SJSA1 (cell line): ENCODE results near the gene CTU2. TPM values are rescaled to one million over a fixed set of nuclear protein-coding genes. Genes with fewer than 3 reads are reported as not detected.

Experiments used
- DNase-seq, 2 experiments: peaks; one replicate each; pipeline ENCODE4 v3.0.0-alpha.2; 2015 to 2020; ENCODE audit warnings: low spot score in 2 of 2, low read depth in 1 of 2
- H3K27ac ChIP-seq: fragments of 250-450 bp; sonication (Bioruptor Pico); 2 replicates; pipeline ENCODE4 v1.5.1; 2020; ENCODE audit warnings: mild to moderate bottlenecking, moderate library complexity
- H3K27me3 ChIP-seq: fragments of 250-450 bp; sonication (Bioruptor Pico); replicated peaks from 2 replicates; pipeline ENCODE4 v1.5.1; 2020; ENCODE audit warnings: mild to moderate bottlenecking, moderate library complexity
- H3K36me3 ChIP-seq: fragments of 250-450 bp; sonication (Bioruptor Pico); 2 replicates; pipeline ENCODE4 v1.5.1; 2020; ENCODE audit warnings: mild to moderate bottlenecking
- H3K4me1 ChIP-seq: fragments of 250-450 bp; sonication (Bioruptor Pico); replicated peaks from 2 replicates; pipeline ENCODE4 v1.6.1; 2021; ENCODE audit warnings: mild to moderate bottlenecking
- H3K4me3 ChIP-seq: fragments of 250-450 bp; sonication (Bioruptor Pico); 2 replicates; pipeline ENCODE4 v1.5.1; 2020; ENCODE audit warnings: mild to moderate bottlenecking
- H3K9me3 ChIP-seq: fragments of 250-450 bp; sonication (Bioruptor Pico); replicated peaks from 2 replicates; pipeline ENCODE4 v1.5.1; 2020; ENCODE audit warnings: mild to moderate bottlenecking
- total RNA-seq: library from RNA; depleted of rRNA; stranded (reverse); fragments of >200 nt; shearing (Covaris generic); gene quantifications from 2 replicates; pipeline ENCODE4 v1.2.3, GENCODE V29; 2014

CTU2 gene
- total RNA-seq, 1 experiment from 2014 or later, result 17.9 TPM

DNA sequence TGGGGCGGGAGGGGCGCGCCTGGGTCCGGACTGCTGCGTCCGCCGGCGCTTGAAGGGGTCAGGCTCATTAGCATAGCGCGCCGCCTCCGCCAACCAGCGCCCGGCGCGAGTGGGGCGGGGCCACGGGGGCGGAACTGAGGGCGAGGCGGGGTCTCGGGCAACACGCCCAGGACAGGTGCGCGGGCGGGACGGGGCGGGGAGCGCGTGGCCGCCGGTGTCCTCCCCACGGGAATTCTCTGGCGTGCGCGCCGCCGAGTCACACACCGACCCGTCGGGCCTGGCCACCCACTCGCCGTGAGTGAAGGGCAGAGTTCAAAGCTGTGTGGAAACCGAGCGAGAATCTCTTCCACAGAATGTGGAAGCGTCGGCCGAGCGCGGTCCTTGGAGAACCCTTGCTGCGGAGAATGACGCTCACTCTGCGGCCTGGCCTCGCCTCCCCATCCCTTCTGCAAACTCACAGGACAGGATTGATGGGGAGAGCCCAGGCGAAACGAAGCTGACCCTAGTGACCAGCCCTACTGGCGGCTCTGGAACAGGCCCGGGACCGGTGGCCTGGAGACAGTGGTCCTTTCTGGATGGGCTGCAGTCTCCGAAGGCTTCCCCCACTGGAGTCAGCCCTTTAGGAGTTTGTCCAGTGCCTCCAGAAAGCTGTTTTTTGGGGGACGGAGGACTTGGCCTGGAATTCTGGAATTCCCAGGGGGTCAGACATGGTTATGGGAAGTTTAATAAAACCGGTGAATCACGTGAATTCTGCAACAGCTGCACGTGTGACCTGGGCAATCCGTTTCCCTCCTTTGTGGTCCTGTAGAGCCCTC lies 19.7 kb upstream of the CTU2 start, which contains the start of gene SNAI3:
Gene SNAI3 (minus strand): TSS at position 69 of the 815 bp plus-strand sequence. CDS start 101 bp downstream, outside the sequence.
- H3K27ac ChIP-seq, result no peak within 1 kb of the TSS
- H3K36me3 ChIP-seq, result no peaks in the 10 kb centered on the region
- H3K4me3 ChIP-seq, result peak within 1 kb of the TSS; percentile 24
- no peaks in the 10 kb centered on the region for H3K9me3 ChIP-seq
- peaks cover 21% of the 10 kb centered on the region for H3K4me1 ChIP-seq
- H3K27me3 ChIP-seq, result peaks cover 41% of the 10 kb centered on the region
- no peak for DNase-seq

DNA sequence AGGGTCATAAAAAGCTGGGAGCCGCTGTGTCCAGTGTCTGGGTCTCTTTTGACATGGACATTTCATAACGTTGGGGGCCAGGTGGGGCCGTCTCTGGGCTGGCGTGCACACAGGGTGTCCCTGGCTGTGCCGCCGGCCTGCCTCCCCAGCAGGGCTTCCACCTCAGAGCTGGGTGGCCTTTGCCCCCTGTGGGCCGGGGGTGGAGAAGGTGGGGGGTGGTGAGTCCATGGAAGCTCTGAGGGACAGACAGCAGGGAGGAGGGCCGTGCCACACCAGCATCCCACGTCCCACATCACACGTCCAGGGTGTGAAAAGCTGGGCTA lies 19.1 kb upstream of the CTU2 start:
- Histone ChIP-seq H3K4me1 (peaks cover 21% of the 10 kb centered on the region), H3K27me3 (peaks cover 41% of the 10 kb centered on the region), H3K36me3 (no peaks in the 10 kb centered on the region), H3K4me3 (no peak overlapping the region), H3K9me3 (no peaks in the 10 kb centered on the region), H3K27ac (no peak overlapping the region)
- no peak for DNase-seq

DNA sequence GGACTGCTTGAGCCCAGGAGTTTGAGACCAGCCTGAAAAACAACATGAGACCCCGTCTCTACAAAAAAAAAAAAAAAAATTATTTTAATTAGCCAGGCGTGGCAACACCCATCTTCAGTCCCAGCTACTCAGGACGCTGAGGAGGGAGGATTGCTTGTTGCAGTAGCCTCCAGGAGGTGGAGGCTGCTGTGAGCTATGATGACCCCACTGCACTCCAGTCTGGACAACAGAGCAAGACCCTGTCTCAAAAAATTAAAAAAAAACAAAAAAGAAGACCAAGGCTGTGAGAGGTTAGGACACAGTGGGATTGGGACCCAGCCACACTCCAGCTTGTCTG lies 18.7 kb upstream of the CTU2 start:
- Histone ChIP-seq H3K4me1 (peaks cover 21% of the 10 kb centered on the region), H3K36me3 (no peaks in the 10 kb centered on the region), H3K27me3 (peaks cover 41% of the 10 kb centered on the region), H3K4me3 (no peak overlapping the region), H3K9me3 (no peaks in the 10 kb centered on the region), H3K27ac (no peak overlapping the region)
- DNase-seq, result no peak

DNA sequence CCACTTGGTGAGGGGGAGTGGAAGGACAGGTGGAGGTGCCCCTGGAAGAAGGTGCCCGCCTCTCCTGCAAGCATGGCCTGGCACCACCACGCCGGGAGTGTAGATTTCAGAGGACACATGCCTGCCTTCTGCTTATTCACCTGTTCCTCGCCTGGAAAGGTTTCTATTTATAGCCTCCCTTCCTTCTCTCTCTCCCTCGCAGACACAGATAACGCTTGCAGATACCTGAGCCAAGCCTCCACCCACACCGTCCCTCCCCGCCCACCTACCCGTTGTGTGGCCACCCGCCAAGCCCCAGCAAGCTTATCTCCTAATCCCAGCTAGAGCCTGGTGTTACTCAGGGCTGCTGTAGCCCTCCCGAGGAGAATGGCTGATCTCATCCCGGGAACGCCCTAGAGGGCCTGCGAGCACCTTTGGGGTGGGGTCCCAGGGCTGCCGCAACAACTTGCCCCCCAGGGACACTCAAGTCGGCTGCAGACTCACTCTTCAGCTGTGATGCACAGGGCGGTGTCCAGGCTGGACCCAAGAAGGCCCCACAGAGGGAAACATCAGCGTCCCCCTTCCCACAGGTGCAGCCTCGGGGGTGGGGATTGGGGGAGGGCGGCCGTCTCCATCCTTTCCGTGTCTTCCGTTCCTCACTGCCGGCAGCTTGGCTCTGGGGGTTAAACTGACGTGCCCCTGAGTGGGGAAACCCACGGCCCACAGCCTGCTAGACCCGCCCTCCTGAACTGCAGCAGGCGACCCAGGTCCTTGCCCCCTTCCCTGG lies 18.1 kb upstream of the CTU2 start:
- no peak overlapping the region for H3K4me3 ChIP-seq
- H3K36me3 ChIP-seq, result no peaks in the 10 kb centered on the region
- no peak for DNase-seq
- no peaks in the 10 kb centered on the region for H3K9me3 ChIP-seq
- H3K27ac ChIP-seq, result no peak overlapping the region
- peaks cover 21% of the 10 kb centered on the region for H3K4me1 ChIP-seq
- peaks cover 41% of the 10 kb centered on the region for H3K27me3 ChIP-seq

DNA sequence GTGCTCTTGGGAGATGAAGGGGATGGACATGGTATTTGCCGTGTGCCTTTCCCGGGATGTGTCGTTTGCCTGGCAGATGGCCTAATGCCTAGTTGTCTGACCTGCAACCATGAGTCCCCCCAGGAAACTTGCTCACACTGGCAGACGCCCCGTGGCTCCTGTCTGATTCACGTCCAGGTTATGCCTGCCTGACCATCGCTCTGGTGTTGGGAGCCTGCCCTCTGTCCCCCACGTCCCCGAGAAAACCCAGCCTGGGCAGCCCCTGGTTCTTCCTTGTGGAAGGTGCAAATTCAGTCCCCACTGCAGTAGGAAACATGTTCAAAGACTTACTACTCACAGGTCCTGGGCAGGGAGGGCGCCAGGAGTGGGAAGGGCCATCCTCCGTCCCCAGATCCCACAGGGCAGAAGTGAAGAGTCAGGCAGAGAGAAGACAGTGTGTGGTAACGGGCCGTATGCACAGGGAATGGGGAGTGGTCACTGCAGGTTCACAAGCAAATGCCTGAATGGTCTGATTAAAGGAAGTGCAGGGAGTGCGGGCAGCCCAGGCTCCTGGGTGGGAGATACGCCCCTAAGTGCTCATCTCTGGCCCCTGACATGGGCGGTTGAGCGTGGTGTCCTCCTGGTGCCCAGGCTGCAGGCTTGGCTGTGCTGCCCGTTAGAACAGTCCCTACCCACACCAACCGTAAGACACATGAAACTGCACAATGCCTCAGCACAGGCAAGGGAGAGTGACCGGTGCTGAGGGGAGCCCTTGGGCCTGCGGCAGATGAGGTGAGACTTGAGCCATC lies 15.8 kb upstream of the CTU2 start:
- Histone ChIP-seq H3K36me3 (no peaks in the 10 kb centered on the region), H3K27me3 (peaks cover 32% of the 10 kb centered on the region), H3K4me3 (no peak overlapping the region), H3K9me3 (no peaks in the 10 kb centered on the region), H3K27ac (no peak overlapping the region), H3K4me1 (peaks cover 13% of the 10 kb centered on the region)
- no peak for DNase-seq

DNA sequence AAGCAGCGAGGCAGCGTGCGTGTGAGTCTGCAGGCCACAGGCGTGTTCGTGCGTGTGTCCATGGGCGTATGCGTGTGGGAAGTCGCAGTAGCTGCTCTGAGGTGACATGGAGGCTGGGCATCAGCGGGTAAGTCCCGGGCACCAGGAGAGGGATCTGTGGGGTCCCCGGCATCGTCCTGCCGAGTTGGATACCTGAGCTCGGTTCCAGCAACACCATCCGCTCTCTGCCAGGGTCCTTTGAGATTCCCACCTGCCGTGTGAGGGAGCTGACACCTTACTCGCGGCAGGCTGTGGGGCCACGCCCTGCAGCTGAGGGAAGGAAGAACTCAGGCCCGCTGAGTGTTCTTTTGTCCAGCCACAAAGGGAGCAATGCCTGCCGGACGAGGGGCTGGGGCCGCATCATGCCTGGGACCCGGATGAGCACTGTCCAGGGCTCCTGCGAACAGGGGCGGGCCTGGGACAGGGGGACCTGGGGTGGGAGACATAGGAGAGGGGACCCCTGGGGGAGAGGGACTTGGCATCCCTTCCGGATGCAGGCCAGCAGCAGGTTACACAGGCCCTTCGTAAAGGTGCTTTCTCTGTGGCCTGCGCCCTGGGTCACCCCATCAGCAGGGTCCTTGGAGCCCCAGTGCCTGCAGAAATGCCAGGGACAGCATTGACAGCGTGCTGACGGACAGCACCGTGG lies 15.0 kb upstream of the CTU2 start:
- Histone ChIP-seq H3K9me3 (no peaks in the 10 kb centered on the region), H3K27ac (no peak overlapping the region), H3K4me3 (no peak overlapping the region), H3K4me1 (peaks cover 5% of the 10 kb centered on the region), H3K27me3 (peaks cover 25% of the 10 kb centered on the region), H3K36me3 (no peaks in the 10 kb centered on the region; the same call in 1 of the 2 replicates)
- DNase-seq, result no peak

DNA sequence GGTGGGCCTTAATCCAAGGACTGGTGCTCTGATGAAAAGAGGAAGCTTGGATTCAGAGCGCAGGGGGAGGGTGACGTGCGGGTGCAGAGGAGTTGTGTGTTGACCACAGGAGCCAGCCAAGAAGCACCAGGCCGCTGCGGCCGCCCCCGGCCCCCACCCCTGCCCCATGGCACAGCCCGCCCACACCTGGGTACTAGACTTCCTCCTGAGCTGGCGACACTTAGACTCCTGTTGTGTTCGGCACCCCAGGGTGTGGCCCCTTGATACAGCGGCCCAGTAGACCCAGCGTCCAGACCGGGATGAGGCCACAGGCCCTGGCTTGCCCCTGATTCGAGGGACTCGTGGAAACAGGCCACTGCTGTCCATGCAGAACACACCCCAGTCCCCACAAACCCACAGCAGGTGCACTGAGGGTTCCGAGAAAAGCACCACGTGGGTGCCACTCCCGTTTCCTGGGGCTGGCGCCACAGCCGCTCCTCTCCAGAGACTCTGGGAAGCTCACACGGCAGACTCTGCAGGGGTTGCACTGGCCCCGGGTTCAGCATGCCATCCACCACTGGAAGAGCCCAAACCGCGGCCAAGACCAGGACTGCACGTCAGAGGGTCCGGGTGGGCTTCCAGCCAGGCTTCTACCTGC lies 14.3 kb upstream of the CTU2 start:
- Histone ChIP-seq H3K4me3 (no peak overlapping the region), H3K27me3 (peaks cover 17% of the 10 kb centered on the region), H3K4me1 (no peaks in the 10 kb centered on the region), H3K27ac (no peak overlapping the region), H3K36me3 (peaks cover under 1% of the 10 kb centered on the region), H3K9me3 (no peaks in the 10 kb centered on the region)
- no peak for DNase-seq

DNA sequence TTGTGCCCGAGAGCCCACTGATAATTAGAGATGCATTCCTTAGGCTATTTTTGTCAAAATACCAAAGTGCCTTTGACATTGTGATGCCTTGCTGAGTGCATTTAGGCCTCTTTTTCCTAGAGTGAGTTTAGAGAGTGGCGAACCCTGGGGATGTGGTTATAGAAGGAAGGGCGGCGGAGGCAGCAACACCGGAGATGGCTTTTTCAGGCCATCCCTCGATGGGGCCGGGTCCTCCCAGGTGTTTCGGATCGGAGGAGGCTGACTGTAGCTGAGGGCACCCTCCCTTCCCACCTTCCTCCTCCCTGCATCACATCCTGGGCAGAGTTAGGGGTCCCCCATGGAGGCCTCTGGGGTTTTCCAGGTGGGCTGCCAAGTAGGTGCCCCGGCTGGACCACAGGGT lies 13.4 kb upstream of the CTU2 start:
- peaks cover 9% of the 10 kb centered on the region for H3K27me3 ChIP-seq
- peaks cover 9% of the 10 kb centered on the region for H3K36me3 ChIP-seq
- DNase-seq, result no peak
- no peak overlapping the region for H3K27ac ChIP-seq
- H3K4me1 ChIP-seq, result no peaks in the 10 kb centered on the region
- no peak overlapping the region for H3K4me3 ChIP-seq
- no peaks in the 10 kb centered on the region for H3K9me3 ChIP-seq

DNA sequence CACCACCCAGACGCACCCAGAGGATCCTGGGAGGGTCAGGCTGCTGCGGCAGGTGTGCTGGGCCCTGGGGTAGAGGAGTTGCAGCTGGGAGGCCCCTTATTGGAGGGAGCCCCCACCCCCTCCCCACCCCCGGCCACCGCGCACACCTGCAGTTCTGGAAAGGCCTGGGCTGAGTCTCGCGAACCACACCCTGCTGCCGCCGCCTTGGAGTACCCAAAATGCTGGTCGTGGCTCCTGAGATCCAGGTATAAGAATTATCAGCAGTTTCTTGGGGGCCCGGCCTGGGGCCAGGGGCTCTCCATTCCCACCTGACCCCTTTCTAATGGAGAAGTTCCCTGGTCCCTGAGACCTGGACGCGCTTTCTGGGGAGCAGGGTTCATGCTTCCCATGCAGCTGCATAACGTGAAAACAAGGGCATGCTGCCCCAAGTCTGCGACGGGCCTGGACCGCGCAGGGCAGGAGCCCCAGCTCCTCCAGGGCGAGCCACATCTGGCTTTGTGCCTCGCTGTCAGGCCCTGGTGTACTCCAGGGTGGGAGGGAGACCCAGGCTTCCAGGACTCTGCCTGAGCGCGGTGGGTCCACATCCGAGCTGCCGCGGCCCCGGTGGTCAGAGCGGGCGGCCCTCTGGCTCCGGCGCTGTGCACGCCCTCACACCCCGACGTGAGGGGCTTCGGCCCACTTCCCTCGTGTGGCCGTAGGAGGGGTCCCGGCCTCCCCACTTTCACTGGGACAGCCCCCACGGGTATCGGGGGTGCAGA lies 12.7 kb upstream of the CTU2 start:
- no peaks in the 10 kb centered on the region for H3K4me1 ChIP-seq
- no peaks in the 10 kb centered on the region for H3K9me3 ChIP-seq
- DNase-seq, result no peak
- no peak overlapping the region for H3K4me3 ChIP-seq
- H3K27ac ChIP-seq, result no peak overlapping the region
- peaks cover 2% of the 10 kb centered on the region for H3K27me3 ChIP-seq
- peaks cover 16% of the 10 kb centered on the region for H3K36me3 ChIP-seq

DNA sequence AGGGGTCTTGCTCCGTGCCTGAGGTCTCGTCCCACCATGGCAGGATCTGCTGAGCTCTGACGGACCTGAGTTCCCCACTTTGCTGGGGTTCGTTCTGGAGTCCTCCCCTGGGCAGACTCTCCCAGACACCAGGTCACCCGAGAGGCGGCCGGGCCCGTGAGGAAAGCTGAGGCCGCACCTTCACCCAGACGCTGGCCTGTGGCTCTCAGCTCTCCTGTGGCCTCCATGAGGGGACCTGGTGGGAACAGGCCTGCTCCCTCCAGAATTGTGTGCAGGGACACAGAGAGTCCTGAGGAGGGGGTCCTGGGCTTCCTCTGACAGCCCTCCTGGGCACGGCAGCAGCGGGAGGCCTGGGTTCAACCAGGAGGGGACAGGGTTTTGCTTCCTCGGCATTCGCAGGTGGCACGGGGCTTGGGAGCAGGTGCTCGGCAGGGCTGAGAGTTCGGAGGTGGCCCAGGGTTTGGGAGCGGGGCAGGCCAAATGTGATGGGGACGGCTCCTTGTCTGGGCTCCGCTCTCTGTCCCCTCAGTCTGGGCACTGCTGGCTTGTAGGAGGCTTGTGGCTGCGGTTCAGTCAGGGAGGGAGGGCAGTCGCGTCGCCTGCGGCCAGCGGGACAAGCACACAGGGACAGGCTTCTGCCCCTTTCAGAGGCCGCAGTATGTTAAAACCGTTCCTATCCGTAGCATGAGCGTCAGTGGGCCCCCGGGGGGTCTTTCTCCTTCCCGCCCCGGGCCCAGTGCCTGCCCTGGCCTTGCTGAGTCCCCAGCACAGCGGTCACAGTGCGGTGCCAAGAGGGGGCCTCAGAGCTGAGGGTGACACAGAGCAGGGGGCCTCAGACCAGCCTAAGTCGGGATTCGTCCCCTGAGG lies 11.8 kb upstream of the CTU2 start:
- H3K27me3 ChIP-seq, result no peaks in the 10 kb centered on the region
- H3K9me3 ChIP-seq, result no peaks in the 10 kb centered on the region
- no peaks in the 10 kb centered on the region for H3K4me1 ChIP-seq
- no peak overlapping the region for H3K27ac ChIP-seq
- DNase-seq, result no peak
- H3K36me3 ChIP-seq, result peaks cover 24% of the 10 kb centered on the region
- H3K4me3 ChIP-seq, result no peak overlapping the region

DNA sequence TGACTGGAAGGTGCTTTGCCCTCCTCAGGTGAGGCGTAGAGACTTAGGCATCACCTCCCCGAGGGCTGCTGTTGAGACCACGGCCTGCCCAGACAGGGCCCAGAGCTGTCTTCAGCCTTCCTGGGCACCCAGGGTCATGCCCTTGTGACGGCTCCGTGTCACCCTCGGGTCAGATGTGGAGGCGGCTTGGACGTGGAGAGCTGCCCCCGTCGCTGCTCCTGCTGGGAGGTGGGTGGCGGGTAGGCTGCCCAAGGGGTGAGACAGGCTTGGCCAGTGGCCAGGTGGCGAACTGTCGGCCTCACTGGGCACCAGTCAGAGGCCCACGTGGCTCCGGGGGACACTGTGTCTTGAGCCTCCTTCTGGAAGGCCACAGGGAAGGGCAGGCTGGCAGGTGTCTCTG lies 11.1 kb upstream of the CTU2 start:
- no peaks in the 10 kb centered on the region for H3K9me3 ChIP-seq
- peaks cover 3% of the 10 kb centered on the region; the same call in 1 of the 2 replicates for H3K4me1 ChIP-seq
- H3K27me3 ChIP-seq, result no peaks in the 10 kb centered on the region
- peaks cover 31% of the 10 kb centered on the region for H3K36me3 ChIP-seq
- no peak overlapping the region for H3K27ac ChIP-seq
- H3K4me3 ChIP-seq, result no peak overlapping the region
- DNase-seq, result no peak

DNA sequence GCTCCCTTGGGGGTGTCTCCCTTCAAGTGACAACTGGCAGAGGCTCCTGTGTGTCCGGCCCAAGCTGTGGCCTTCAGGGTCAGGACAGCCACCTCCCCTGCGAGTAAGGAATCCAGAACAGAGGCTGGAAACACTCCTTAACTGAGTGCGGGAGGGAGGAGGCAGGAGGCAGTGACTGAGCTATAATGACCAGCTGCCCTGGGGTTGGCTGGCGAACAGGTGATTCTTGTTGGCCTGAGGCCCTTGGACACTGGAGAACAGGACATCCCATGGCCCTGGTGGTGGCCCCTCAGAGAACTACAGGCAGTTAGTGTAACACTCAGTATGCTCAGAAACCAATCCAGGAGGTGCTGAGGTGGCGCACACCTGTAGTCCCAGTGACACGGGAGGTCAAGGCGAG lies 10.6 kb upstream of the CTU2 start:
- Histone ChIP-seq H3K9me3 (no peaks in the 10 kb centered on the region), H3K27ac (no peak overlapping the region), H3K27me3 (no peaks in the 10 kb centered on the region), H3K4me3 (no peak overlapping the region), H3K4me1 (peaks cover 8% of the 10 kb centered on the region), H3K36me3 (peaks cover 37% of the 10 kb centered on the region)
- DNase-seq, result no peak
